Central memory CD4-positive, alpha-beta T cell (primary cell): ENCODE results near the gene TMED8.
"Not testable (repeated sequence)": the region's sequence is repeated elsewhere in the genome, so short reads cannot be mapped to it uniquely, and the experiment has no call there.

ENCODE experiments used
- DNase-seq: peaks from one replicate; pipeline ENCODE4 v3.0.0; 2022

The TMED8 gene

GRCh38 chr14:77320238-77320935 lies 56.5 kb downstream of the TMED8 start, which contains the start of gene POMT2:
POMT2 (minus strand) TSS chr14:77320883; CDS start chr14:77320681, 202 bp downstream.
- DNase-seq = peak; percentile 89

- DNase-seq = no peak
Observed at GRCh38 chr14:77319422-77319821, 57.5 kb downstream of the TMED8 start.

GRCh38 chr14:77318756-77319155 lies 58.1 kb downstream of the TMED8 start:
- DNase-seq = not testable (repeated sequence)

DNA sequence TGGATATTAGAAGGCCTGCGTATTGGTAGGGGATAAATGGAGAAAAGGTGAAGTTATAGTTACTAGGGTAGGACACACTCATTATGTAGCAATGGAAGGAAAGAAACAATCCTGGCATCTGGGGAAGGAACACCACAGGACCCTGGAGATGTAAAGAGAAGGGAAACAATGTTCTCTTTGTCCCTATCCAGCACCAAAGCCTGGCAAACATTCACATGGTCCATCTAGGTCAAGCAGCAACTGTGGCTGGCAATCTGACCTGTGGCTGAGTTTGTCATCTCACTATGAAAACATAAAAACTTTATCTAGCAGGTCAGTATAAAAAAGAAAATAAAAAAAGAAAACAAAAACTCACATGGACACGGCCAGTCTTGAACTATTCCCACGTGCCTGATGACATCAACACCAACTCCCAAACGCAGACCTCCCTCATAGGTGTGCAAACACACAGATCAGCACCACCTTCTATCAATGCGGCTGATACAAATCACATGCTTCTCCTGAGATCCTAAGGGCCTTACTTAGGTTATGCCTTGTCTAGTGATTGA lies 58.8 kb downstream of the TMED8 start:
- no peak for DNase-seq

DNA sequence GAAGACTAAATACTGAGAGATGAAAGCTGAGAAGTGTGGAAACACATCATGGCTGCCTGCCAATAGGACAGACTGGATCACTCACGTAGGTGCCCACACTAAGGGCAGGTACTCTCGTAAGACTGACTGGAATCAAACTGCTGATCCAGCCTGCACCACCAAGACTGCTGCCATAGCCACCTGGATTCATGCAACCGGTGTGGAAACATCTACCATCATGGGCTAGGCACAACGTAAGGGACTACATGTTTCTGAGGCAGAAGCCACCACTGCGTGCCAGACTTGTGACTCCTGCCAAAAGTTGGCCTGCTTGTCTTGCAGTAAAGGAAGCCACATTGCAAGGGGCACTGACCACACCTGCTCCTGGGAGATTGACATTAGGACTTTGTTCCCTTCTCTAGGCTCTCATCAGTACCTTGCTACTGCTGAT lies 60.0 kb downstream of the TMED8 start:
- DNase-seq = no peak

GRCh38 chr14:77316195-77316505 lies 60.7 kb downstream of the TMED8 start:
- DNase-seq = no peak

- no peak for DNase-seq
Observed at GRCh38 chr14:77314539-77315457, 62.1 kb downstream of the TMED8 start.

DNA sequence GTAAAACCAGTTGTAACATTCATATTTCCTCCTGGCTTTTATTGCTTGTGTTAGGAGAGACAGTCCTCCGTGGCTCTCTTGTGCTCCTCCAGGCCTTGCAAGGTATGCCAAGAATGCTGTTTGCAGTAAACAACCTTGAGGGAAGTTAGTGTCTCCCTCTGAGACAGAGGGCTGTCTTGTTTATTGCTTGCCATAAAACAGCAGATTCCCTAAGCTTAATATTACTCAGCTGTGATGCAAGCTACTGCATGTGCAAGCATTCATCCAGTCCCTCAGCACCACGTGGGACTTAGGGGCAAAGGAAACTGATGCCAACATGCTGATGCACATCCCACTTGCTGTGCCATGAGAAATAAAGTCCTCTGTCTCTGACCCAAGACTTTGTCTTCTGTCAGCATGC lies 62.9 kb downstream of the TMED8 start:
- no peak for DNase-seq

GRCh38 chr14:77313371-77313770 lies 63.5 kb downstream of the TMED8 start:
- no peak for DNase-seq

GRCh38 chr14:77311217-77311616 lies 65.7 kb downstream of the TMED8 start:
- no peak for DNase-seq

GRCh38 chr14:77310026-77310425 lies 66.9 kb downstream of the TMED8 start:
- DNase-seq = no peak

DNA sequence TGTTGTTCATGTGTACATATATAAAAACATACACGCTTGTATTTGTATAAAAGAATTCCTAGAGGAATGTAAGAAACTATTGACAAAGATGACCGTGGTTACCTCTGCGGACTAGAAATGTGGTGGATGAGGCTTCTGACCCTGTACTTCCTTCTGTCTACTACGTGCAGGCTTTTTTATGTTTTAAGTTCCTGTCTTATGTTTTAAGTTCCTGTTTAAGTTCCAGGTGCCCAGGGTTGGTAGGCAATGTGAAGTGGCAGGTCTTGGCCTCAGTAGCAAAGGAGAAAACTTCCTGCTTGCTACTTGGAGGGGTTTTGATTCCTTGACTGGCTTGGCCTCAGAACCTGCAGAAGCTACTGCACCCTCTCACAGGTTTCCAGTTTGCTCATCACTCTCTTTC lies 67.8 kb downstream of the TMED8 start:
- no peak for DNase-seq

DNA sequence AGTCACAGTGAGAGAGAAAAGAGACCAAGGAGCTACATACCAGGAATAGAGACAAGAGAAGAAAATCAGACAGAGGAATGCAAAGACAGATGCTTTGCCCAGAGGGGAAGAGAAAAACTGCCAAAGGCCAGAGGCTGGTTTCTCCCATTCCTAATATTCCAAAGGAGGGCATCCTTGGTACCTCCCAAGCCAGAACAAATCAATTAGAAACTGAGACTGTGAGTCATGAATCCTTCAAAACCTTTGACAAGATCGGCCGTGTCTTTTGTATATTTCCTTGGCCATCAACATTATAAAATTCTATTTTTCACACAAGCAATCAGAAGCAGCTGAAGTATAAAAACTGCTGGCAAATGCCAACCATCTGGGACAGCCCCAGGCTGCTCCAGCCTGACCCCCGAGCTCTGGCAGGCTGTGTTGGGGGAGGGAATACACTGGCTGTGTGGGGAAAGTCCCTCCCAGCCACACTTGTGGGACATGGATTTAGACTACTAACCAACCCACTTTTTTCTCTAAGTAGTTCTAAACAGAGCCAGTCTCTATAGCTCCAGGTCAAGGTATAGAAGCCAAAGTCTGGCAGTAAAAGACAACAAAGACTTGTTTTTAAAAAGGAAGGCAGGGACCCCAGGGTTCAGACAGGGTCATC lies 69.9 kb downstream of the TMED8 start:
- DNase-seq = no peak

DNA sequence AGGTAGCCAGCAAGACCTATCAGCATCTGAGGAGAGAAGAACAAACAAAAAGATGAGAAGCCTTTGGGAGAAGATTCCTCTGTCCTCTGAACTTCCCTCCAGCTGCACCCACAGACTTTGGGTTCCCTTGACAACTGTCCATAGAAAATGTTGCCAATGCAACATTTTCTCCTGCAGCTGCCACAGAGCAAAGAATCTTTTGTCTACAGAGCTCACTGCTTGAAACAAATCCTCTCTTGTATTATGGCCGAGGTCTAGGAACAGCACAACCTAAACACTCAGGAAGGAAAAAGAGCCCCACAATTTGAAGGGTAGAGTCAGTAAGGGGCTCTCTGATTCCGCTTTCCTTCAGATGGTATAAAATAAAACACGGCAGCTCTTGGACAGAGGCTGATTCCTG lies 70.5 kb downstream of the TMED8 start:
- DNase-seq = no peak

DNA sequence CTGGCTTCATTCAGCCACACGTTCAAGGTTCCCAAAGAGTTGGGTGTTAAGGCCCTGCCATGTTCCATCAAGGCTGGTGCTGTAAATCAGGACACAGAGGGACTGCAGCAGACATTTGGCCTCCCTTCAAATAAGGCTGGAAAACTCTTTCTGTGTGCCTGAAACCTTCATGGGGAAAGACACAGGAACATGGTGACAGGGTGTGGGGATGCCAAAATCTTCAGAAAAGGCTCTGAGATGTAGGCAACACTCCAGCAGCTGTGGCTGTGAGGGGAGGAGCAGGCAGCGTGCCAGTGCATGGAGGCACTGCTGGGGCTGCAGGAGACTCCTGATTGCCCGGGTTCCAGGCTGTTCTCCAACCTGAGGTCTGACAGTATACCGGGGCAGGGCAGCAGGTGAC lies 71.2 kb downstream of the TMED8 start:
- DNase-seq = no peak

GRCh38 chr14:77303417-77304156 lies 73.3 kb downstream of the TMED8 start:
- DNase-seq = no peak

DNA sequence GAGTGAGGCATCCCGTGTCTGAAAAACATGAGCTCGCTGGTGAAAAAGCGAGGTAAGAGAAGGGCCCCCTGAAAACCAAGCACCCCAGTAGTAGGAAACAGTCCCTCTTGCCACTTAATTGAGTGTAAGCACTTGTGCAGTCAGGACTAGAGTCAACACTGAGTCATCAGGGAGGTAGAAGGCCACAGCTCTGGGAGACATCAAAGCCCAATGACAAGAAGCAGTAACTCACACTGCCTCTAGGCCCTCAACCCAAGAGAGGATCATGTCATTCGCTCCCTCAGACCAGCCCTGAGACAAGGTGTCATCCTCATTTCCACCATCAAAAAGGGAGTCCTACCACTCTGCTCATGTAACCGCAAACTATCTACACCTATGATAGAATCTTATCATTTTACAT lies 74.0 kb downstream of the TMED8 start:
- no peak for DNase-seq

GRCh38 chr14:77301103-77301502 lies 75.8 kb downstream of the TMED8 start:
- peak; percentile 8 for DNase-seq

- no peak for DNase-seq
Observed at GRCh38 chr14:77299771-77300170, 77.1 kb downstream of the TMED8 start.

- DNase-seq = no peak
Observed at GRCh38 chr14:77296906-77297305, 80.0 kb downstream of the TMED8 start.

GRCh38 chr14:77296155-77296554 lies 80.7 kb downstream of the TMED8 start:
- no peak for DNase-seq

DNA sequence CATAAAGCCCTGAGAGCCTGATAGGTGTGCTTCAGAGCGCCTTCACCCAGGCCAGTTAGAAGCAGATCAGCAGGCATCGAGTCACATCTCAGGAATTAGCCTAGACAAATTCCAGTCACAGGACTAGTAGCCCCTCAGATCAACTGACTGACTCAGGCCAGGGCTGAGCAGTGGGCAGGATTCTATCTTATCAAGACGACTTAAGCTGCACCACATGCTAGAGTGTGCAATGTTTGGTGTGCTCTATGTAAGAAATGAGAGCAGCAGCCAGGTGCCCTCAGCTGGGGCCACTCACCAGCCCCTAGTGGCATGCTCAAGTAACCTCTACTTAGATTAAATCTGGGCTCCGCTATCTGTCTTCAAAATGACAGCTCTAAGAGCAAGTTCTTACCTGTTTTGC lies 86.2 kb downstream of the TMED8 start:
- no peak for DNase-seq

- DNase-seq = no peak
Observed at GRCh38 chr14:77286576-77286975, 90.3 kb downstream of the TMED8 start.
